RWPE2 (cell line): Measurements from ENCODE around the gene ARHGAP31.

Source experiments
- ATAC-seq: fragments of 200-7000 bp; cut with Tn5 transposase; 3 replicates; pipeline ENCODE4 v1.9.1; 2021; ENCODE audit warnings: low read depth
- DNase-seq: peaks from one replicate; pipeline ENCODE4 v3.0.0-alpha.2; 2020; ENCODE audit warnings: low spot score
- H3K27ac ChIP-seq: fragments of 450-650 bp; 2 replicates; pipeline ENCODE4 v1.5.1; 2017; ENCODE audit warnings: mild to moderate bottlenecking; ENCODE audit not compliant: poor library complexity, severe bottlenecking
- H3K27me3 ChIP-seq: fragments of 250-450 bp; sonication (Bioruptor Pico); 2 replicates; pipeline ENCODE4 v1.5.1; 2021; ENCODE audit warnings: mild to moderate bottlenecking, moderate library complexity; ENCODE audit not compliant: insufficient read depth, poor library complexity, severe bottlenecking
- H3K36me3 ChIP-seq: fragments of 250-450 bp; sonication (Bioruptor Pico); 2 replicates; pipeline ENCODE4 v1.5.1; 2020; ENCODE audit warnings: low read depth, mild to moderate bottlenecking, moderate library complexity
- H3K4me1 ChIP-seq: fragments of 250-450 bp; sonication (Bioruptor Pico); 2 replicates; pipeline ENCODE4 v1.5.1; 2021; ENCODE audit warnings: mild to moderate bottlenecking, moderate library complexity; ENCODE audit not compliant: insufficient read depth, poor library complexity, severe bottlenecking
- H3K4me3 ChIP-seq: fragments of 250-450 bp; sonication (Bioruptor Pico); 2 replicates; pipeline ENCODE4 v1.5.1; 2021; ENCODE audit warnings: mild to moderate bottlenecking, moderate library complexity; ENCODE audit not compliant: severe bottlenecking
- H3K9me3 ChIP-seq: fragments of 250-450 bp; sonication (Bioruptor Pico); 2 replicates; pipeline ENCODE4 v1.5.1; 2021; ENCODE audit warnings: mild to moderate bottlenecking, moderate library complexity; ENCODE audit not compliant: severe bottlenecking
- TF ChIP-seq, protein P1 (sequence below): fragments of 450-650 bp; IDR thresholded peaks from one replicate; pipeline ENCODE4 v1.5.1; 2017; ENCODE audit warnings: mild to moderate bottlenecking, moderate library complexity; ENCODE audit not compliant: poor library complexity, severe bottlenecking

Gene ARHGAP31

DNA sequence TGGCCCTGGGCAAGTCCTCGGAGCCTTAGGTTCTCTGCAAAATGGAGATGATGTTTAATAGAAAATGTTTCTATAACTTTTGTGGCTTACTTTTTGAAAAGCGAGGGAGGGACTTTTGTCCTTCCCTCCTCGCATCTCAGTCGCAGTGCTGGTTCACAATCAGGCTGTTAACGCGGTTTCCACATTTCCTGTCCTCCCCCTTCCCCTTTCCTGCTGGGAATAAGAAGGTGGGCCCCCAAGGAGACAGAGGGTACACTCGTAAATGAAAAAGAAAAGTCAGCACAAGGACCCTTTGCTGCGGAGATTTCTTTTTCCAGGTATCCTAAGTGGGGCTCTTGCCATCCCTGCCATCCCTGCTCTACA, 29.5 kb downstream of the ARHGAP31 start:
- Histone ChIP-seq H3K4me3 (peak overlapping the region; percentile 43), H3K27ac (no peak overlapping the region), H3K36me3 (no peaks in the 10 kb centered on the region), H3K27me3 (no peaks in the 10 kb centered on the region), H3K4me1 (peaks cover 2% of the 10 kb centered on the region), H3K9me3 (no peaks in the 10 kb centered on the region)
- ATAC-seq (no peak), DNase-seq (no peak)
- TF ChIP-seq, protein P1, sequence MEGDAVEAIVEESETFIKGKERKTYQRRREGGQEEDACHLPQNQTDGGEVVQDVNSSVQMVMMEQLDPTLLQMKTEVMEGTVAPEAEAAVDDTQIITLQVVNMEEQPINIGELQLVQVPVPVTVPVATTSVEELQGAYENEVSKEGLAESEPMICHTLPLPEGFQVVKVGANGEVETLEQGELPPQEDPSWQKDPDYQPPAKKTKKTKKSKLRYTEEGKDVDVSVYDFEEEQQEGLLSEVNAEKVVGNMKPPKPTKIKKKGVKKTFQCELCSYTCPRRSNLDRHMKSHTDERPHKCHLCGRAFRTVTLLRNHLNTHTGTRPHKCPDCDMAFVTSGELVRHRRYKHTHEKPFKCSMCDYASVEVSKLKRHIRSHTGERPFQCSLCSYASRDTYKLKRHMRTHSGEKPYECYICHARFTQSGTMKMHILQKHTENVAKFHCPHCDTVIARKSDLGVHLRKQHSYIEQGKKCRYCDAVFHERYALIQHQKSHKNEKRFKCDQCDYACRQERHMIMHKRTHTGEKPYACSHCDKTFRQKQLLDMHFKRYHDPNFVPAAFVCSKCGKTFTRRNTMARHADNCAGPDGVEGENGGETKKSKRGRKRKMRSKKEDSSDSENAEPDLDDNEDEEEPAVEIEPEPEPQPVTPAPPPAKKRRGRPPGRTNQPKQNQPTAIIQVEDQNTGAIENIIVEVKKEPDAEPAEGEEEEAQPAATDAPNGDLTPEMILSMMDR: no peak

GRCh38 chr3:119324899-119325298, 30.7 kb downstream of the ARHGAP31 start:
- DNase-seq (no peak), ATAC-seq (no peak)
- Histone ChIP-seq H3K36me3 (no peaks in the 10 kb centered on the region), H3K27me3 (no peaks in the 10 kb centered on the region), H3K27ac (no peak overlapping the region), H3K9me3 (no peaks in the 10 kb centered on the region), H3K4me1 (peaks cover 2% of the 10 kb centered on the region), H3K4me3 (no peak overlapping the region)
- TF ChIP-seq, protein P1: no peak

DNA sequence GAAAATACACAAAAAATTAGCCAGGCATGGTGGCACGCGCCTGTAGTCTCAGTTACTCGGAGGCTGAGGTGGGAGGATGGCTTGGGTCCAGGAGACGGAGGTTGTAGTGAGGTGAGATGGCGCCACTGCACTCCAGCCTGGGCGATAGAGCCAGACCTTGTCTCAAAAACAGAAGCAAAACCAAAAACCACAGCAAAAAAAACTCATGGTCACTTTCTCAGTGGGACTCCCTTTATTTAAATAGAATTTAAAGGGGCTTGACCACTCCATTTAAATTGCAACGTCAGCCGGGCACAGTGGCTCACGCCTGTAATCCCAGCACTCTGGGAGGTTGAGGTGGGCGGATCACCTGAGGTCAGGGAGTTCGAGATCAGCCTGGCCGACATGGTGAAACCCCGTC, 32.8 kb downstream of the ARHGAP31 start:
- ATAC-seq (no peak), DNase-seq (no peak)
- H3K27me3 ChIP-seq: no peaks in the 10 kb centered on the region
- no peaks in the 10 kb centered on the region for H3K36me3 ChIP-seq
- H3K9me3 ChIP-seq: no peaks in the 10 kb centered on the region
- TF ChIP-seq, protein P1: no peak
- H3K27ac ChIP-seq: no peak overlapping the region
- no peak overlapping the region for H3K4me3 ChIP-seq
- H3K4me1 ChIP-seq: peaks cover 2% of the 10 kb centered on the region

- TF ChIP-seq, protein P1: no peak
- H3K9me3 ChIP-seq: no peaks in the 10 kb centered on the region
- H3K4me1 ChIP-seq: no peaks in the 10 kb centered on the region
- H3K27me3 ChIP-seq: no peaks in the 10 kb centered on the region
- ATAC-seq (no peak), DNase-seq (no peak)
- H3K36me3 ChIP-seq: no peaks in the 10 kb centered on the region
- no peak overlapping the region for H3K4me3 ChIP-seq
- H3K27ac ChIP-seq: no peak overlapping the region
These were observed 35.4 kb downstream of the ARHGAP31 start for GRCh38 chr3:119329551-119329950.

- H3K4me1 ChIP-seq: no peaks in the 10 kb centered on the region
- H3K36me3 ChIP-seq: no peaks in the 10 kb centered on the region
- TF ChIP-seq, protein P1: no peak
- no peaks in the 10 kb centered on the region for H3K9me3 ChIP-seq
- H3K27me3 ChIP-seq: no peaks in the 10 kb centered on the region
- no peak overlapping the region for H3K4me3 ChIP-seq
- H3K27ac ChIP-seq: no peak overlapping the region
- DNase-seq (no peak), ATAC-seq (no peak)
These were observed 36.0 kb downstream of the ARHGAP31 start for GRCh38 chr3:119330181-119330580.
